Ascending aorta (tissue), 2 donors: ENCODE results near the gene STX8. TPM values are rescaled to one million over a fixed set of nuclear protein-coding genes. Genes with fewer than 3 reads are reported as not detected.

Experiments used
- DNase-seq, 2 donors: peaks; one replicate each; pipeline ENCODE4 v3.0.0-alpha.2; 2019; ENCODE audit warnings: low spot score in 2 of 2
- H3K27ac ChIP-seq, 2 donors: fragments of 200-600 bp; sonication (generic); one replicate each; pipeline ENCODE4 v1.5.1; 2016 to 2017; ENCODE audit warnings: mild to moderate bottlenecking in 1 of 2
- H3K27me3 ChIP-seq: fragments of 200-600 bp; sonication (generic); one replicate; pipeline ENCODE4 v1.5.1; 2017
- H3K36me3 ChIP-seq, 2 donors: fragments of 200-600 bp; sonication (generic); one replicate each; pipeline ENCODE4 v1.5.1; 2016
- H3K4me1 ChIP-seq, 2 donors: fragments of 200-600 bp; sonication (generic); one replicate each; pipeline ENCODE4 v1.5.1; 2016 to 2017; ENCODE audit warnings: mild to moderate bottlenecking in 1 of 2
- H3K4me3 ChIP-seq, 2 donors: fragments of 200-600 bp; sonication (generic); one replicate each; pipeline ENCODE4 v1.5.1; 2016 to 2017; ENCODE audit warnings: mild to moderate bottlenecking in 1 of 2
- H3K9me3 ChIP-seq, 2 donors: fragments of 200-600 bp; sonication (generic); one replicate each; pipeline ENCODE4 v1.5.1; 2016
- intact Hi-C: fragments of 100-400 bp; cut with DNase I; formaldehyde crosslinking; loops from one replicate; pipeline ENCODE4 v1.15.1; 2023
- total RNA-seq: library from RNA; depleted of rRNA; stranded (reverse); fragments of >200 nt; gene quantifications from one replicate; pipeline ENCODE4 v1.1.0, GENCODE V29; 2016
- TF ChIP-seq, protein P1 (sequence below), 3 experiments: fragments of 200-600 bp in 2 of 3; fragments of 450-650 bp in 1 of 3; sonication (generic) in 2 of 3; IDR thresholded peaks; one replicate each; pipeline ENCODE4 v1.5.1; 2016 to 2019; ENCODE audit warnings: antibody characterized with exemption in 3 of 3, mild to moderate bottlenecking in 1 of 3, moderate library complexity in 1 of 3

STX8 gene
- total RNA-seq, 1 donor from 2014 or later: 7.6 TPM

DNA sequence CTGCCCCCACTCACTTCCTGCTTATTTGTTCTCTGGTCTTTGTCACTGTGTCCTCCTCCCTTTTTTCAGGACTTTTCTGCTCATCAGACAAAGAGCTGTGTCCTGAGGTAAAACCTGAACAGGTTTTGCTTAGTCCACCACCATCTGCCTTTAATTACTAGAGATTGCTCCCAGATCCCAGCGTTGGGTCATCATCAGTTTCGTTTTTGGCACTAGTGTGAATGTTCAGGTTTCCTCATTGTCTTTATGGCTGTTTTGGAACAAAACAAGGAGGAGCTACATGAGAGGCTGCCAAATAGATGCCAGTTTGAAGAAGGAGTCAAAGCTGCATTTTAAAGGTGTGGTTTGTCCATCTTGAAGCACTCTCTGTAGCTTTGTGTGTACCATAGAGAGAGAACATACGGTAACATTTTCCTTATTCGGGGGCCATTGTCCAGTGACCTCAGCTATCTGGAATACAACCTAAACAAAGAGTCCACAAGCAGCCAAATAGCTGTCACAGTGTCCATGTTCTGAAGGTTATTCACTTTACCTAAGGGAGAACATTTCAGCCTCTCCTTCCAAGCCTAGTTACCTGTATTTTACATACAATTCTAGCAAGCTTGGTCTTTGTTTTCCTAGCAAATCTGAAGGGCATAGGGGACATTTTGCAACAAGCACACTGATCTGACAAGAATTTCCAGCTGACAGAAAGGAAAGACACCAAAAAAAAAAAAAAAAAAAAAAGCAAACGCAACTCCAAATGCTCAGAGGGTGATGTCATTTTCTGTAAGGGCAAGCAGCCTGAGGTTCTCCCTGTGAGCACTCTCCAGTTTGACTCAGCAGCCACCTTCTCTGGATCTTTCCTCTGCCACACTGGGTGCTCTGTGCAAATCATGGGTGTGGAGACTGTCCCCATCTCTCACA lies 358.2 kb downstream of the STX8 start:
- Histone ChIP-seq H3K4me3 (no peak overlapping the region), H3K36me3 (no peaks in the 10 kb centered on the region), H3K27me3 (no peaks in the 10 kb centered on the region), H3K4me1 (peaks cover 0 to 8% of the 10 kb centered on the region in 2 donors), H3K9me3 (peaks cover 10 to 11% of the 10 kb centered on the region in 2 donors), H3K27ac (peak overlapping the region; percentile 49 to 55)
- DNase-seq: no peak
- intact Hi-C loops: loop anchor here (2.0 kb wide), 1 partner anchor 23 kb away; no protein-coding TSS in a partner anchor
- TF ChIP-seq, protein P1, sequence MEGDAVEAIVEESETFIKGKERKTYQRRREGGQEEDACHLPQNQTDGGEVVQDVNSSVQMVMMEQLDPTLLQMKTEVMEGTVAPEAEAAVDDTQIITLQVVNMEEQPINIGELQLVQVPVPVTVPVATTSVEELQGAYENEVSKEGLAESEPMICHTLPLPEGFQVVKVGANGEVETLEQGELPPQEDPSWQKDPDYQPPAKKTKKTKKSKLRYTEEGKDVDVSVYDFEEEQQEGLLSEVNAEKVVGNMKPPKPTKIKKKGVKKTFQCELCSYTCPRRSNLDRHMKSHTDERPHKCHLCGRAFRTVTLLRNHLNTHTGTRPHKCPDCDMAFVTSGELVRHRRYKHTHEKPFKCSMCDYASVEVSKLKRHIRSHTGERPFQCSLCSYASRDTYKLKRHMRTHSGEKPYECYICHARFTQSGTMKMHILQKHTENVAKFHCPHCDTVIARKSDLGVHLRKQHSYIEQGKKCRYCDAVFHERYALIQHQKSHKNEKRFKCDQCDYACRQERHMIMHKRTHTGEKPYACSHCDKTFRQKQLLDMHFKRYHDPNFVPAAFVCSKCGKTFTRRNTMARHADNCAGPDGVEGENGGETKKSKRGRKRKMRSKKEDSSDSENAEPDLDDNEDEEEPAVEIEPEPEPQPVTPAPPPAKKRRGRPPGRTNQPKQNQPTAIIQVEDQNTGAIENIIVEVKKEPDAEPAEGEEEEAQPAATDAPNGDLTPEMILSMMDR (IDR thresholded peaks at IDR 0.05): no peak

- Histone ChIP-seq H3K9me3 (peaks cover 10 to 11% of the 10 kb centered on the region in 2 donors), H3K4me1 (peaks cover 0 to 8% of the 10 kb centered on the region in 2 donors), H3K4me3 (no peak overlapping the region), H3K27me3 (no peaks in the 10 kb centered on the region), H3K27ac (no peak overlapping the region), H3K36me3 (no peaks in the 10 kb centered on the region)
- intact Hi-C loops: no loop called here
- TF ChIP-seq, protein P1 (IDR thresholded peaks at IDR 0.05): no peak
- DNase-seq: no peak
These were observed 360.2 kb downstream of the STX8 start for GRCh38 chr17:9215465-9215864.

- no peak overlapping the region for H3K4me3 ChIP-seq
- H3K27ac ChIP-seq: no peak overlapping the region
These were observed 362.3 kb downstream of the STX8 start for GRCh38 chr17:9213303-9213640.

GRCh38 chr17:9212376-9213302 lies 363.0 kb downstream of the STX8 start:
- Histone ChIP-seq H3K36me3 (no peaks in the 10 kb centered on the region), H3K4me1 (peaks cover 0 to 8% of the 10 kb centered on the region in 2 donors), H3K9me3 (peaks cover 10 to 11% of the 10 kb centered on the region in 2 donors), H3K4me3 (no peak overlapping the region), H3K27me3 (no peaks in the 10 kb centered on the region), H3K27ac (no peak overlapping the region)
- no peak for DNase-seq
- TF ChIP-seq, protein P1 (IDR thresholded peaks at IDR 0.05): no peak
- intact Hi-C loops: no loop called here

More at GRCh38 chr17:9213303-9213640, 362.3 kb downstream of the STX8 start:
- Histone ChIP-seq H3K9me3 (peaks cover 10 to 11% of the 10 kb centered on the region in 2 donors), H3K27me3 (no peaks in the 10 kb centered on the region), H3K4me1 (peaks cover 0 to 8% of the 10 kb centered on the region in 2 donors), H3K36me3 (no peaks in the 10 kb centered on the region)
- DNase-seq: no peak
- TF ChIP-seq, protein P1 (IDR thresholded peaks at IDR 0.05): no peak
- intact Hi-C loops: no loop called here

- Histone ChIP-seq H3K4me1 (peaks cover 2 to 6% of the 10 kb centered on the region in 2 donors), H3K9me3 (peaks cover 10 to 11% of the 10 kb centered on the region in 2 donors), H3K27me3 (no peaks in the 10 kb centered on the region), H3K27ac (no peak overlapping the region), H3K4me3 (no peak overlapping the region), H3K36me3 (no peaks in the 10 kb centered on the region)
- DNase-seq: no peak
- TF ChIP-seq, protein P1 (IDR thresholded peaks at IDR 0.05): no peak
- intact Hi-C loops: no loop called here
These were observed 364.4 kb downstream of the STX8 start for GRCh38 chr17:9211133-9211765.
